Parathyroid adenoma (tissue), 2 donors: ENCODE results near the gene ADISSP.

Experiments used
- H2AFZ ChIP-seq: fragments of 300-600 bp; sonication (generic); one replicate; pipeline ENCODE4 v1.7.0; 2017; ENCODE audit warnings: antibody characterized with exemption, mild to moderate bottlenecking
- H3K27ac ChIP-seq: fragments of 300-600 bp; sonication (generic); one replicate; pipeline ENCODE4 v1.7.0; 2017
- H3K27me3 ChIP-seq: fragments of 300-600 bp; sonication (generic); one replicate; pipeline ENCODE4 v1.7.0; 2017; ENCODE audit warnings: low read length; ENCODE audit not compliant: control insufficient read depth, insufficient read depth
- H3K36me3 ChIP-seq: fragments of 300-600 bp; sonication (generic); one replicate; pipeline ENCODE4 v1.7.0; 2017; ENCODE audit warnings: low read length; ENCODE audit not compliant: control insufficient read depth, insufficient read depth
- H3K4me1 ChIP-seq: fragments of 300-600 bp; sonication (generic); one replicate; pipeline ENCODE4 v1.7.0; 2017; ENCODE audit warnings: control low read depth
- H3K4me2 ChIP-seq: fragments of 300-600 bp; sonication (generic); one replicate; pipeline ENCODE4 v1.7.0; 2017; ENCODE audit warnings: low read length
- H3K4me3 ChIP-seq: fragments of 300-600 bp; sonication (generic); one replicate; pipeline ENCODE4 v1.7.0; 2017; ENCODE audit warnings: low read depth, low read length
- H3K79me2 ChIP-seq: fragments of 300-600 bp; sonication (generic); one replicate; pipeline ENCODE4 v1.7.0; 2017; ENCODE audit warnings: control low read depth
- H3K9ac ChIP-seq: fragments of 300-600 bp; sonication (generic); one replicate; pipeline ENCODE4 v1.7.0; 2017; ENCODE audit warnings: mild to moderate bottlenecking
- H3K9me3 ChIP-seq: fragments of 300-600 bp; sonication (generic); one replicate; pipeline ENCODE4 v1.7.0; 2017; ENCODE audit warnings: low read length; ENCODE audit not compliant: control insufficient read depth
- TF ChIP-seq, protein P1 (sequence below): fragments of 300-600 bp; sonication (generic); IDR thresholded peaks from one replicate; pipeline ENCODE4 v1.7.0; 2017; ENCODE audit warnings: antibody characterized with exemption, mild to moderate bottlenecking
- donor health status: primary hyperparathyroidism.

The ADISSP gene

GRCh38 chr20:3741836-3742458 lies 25.6 kb downstream of the ADISSP start:
- Histone ChIP-seq H2AFZ (no peak overlapping the region), H3K36me3 (no peaks in the 10 kb centered on the region), H3K9me3 (no peaks in the 10 kb centered on the region), H3K4me2 (no peak overlapping the region), H3K27ac (no peak overlapping the region), H3K9ac (no peak overlapping the region), H3K4me3 (no peak overlapping the region), H3K4me1 (peaks cover 44% of the 10 kb centered on the region), H3K79me2 (no peaks in the 10 kb centered on the region), H3K27me3 (no peaks in the 10 kb centered on the region)
- TF ChIP-seq, protein P1, sequence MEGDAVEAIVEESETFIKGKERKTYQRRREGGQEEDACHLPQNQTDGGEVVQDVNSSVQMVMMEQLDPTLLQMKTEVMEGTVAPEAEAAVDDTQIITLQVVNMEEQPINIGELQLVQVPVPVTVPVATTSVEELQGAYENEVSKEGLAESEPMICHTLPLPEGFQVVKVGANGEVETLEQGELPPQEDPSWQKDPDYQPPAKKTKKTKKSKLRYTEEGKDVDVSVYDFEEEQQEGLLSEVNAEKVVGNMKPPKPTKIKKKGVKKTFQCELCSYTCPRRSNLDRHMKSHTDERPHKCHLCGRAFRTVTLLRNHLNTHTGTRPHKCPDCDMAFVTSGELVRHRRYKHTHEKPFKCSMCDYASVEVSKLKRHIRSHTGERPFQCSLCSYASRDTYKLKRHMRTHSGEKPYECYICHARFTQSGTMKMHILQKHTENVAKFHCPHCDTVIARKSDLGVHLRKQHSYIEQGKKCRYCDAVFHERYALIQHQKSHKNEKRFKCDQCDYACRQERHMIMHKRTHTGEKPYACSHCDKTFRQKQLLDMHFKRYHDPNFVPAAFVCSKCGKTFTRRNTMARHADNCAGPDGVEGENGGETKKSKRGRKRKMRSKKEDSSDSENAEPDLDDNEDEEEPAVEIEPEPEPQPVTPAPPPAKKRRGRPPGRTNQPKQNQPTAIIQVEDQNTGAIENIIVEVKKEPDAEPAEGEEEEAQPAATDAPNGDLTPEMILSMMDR, result no peak

DNA sequence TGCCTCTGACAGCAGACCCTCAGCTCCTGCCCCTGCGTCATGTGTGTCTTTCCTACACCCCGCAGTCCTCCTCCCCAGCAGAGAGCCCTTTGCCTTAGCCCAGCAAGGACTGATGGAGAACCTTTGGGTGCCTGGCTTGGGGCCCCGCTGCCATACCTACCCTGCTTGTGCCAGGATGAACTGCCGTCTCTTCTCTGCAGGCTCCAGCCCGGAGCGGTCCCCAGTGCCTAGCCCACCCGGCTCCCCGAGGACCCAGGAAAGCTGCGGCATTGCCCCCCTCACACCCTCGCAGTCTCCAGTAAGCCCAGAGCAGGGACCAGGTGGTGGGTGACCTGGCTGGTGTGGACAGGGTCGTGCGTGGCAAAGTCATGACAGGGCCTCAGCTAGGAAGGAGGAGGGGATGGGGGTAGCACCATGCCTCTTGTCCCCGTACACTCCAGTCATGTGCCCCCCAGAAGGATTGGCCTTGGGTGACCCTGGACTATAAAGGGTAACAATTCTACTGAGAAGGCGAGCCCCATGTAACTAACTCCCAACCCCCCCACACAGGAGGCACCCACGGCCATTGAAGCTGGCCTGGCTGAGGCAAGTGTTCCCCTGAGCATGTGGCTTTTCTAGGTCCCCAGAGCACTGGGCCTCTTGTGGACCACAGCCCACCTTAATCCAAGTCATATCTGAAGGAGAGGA lies 26.8 kb downstream of the ADISSP start:
- H3K27ac ChIP-seq, result peak overlapping the region; percentile 42
- no peak overlapping the region for H3K4me3 ChIP-seq
- peaks cover 41% of the 10 kb centered on the region for H3K4me1 ChIP-seq

GRCh38 chr20:3739926-3740451 lies 27.6 kb downstream of the ADISSP start:
- Histone ChIP-seq H3K4me3 (no peak overlapping the region), H3K79me2 (no peaks in the 10 kb centered on the region), H2AFZ (peak overlapping the region; percentile 79), H3K9me3 (no peaks in the 10 kb centered on the region), H3K27me3 (no peaks in the 10 kb centered on the region), H3K4me2 (no peak overlapping the region), H3K36me3 (no peaks in the 10 kb centered on the region), H3K27ac (peak overlapping the region; percentile 42), H3K9ac (no peak overlapping the region), H3K4me1 (peaks cover 36% of the 10 kb centered on the region)
- TF ChIP-seq, protein P1, result no peak

More for the DNA sequence above, 26.8 kb downstream of the ADISSP start:
- H3K36me3 ChIP-seq, result no peaks in the 10 kb centered on the region
- no peak overlapping the region for H3K9ac ChIP-seq
- H3K9me3 ChIP-seq, result no peaks in the 10 kb centered on the region
- TF ChIP-seq, protein P1, result no peak
- no peaks in the 10 kb centered on the region for H3K79me2 ChIP-seq
- H3K4me2 ChIP-seq, result no peak overlapping the region
- no peak overlapping the region for H2AFZ ChIP-seq
- H3K27me3 ChIP-seq, result no peaks in the 10 kb centered on the region

DNA sequence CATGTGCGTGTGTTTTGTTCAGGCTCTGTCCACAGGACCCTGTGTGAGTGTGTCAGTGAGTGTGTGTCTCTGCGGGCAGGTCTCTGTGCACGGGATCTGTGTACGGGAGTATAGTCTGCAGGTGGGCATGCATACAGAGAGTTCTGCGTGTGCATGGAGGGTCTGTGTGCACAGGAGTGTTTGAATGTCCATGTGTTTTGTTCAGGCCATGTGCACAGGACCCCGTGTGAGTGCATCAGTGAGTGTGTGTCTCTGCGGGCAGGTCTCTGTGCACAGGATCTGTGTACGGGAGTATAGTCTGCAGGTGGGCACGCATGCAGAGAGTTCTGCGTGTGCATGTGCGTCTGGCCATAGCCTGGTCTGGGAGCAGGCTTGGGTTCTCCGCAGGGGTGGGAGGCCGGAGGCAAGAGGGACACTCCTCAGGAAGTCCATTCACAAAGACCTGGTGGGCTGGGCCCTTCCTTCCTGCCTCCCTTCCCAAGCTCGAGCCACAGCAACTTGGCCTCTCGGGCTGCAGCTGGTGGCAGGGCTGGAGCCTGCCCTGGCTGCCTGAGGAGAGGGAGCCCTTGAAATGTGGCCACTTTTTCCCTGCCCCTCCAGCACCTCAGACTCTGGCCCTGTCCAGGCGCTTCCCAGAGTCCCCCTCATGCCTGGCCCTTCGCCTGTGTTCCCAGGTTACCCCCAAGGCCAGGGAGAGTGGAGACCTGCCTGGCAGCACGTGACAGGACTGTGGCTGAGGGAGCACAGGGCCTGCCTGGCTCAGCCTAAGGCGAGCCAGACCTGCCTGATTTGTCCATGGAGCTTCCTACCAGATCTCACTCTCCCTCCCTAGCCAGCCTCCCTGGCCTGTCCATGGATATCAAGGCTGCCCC lies 28.3 kb downstream of the ADISSP start:
- Histone ChIP-seq H3K4me2 (no peak overlapping the region), H3K27me3 (no peaks in the 10 kb centered on the region), H3K79me2 (no peaks in the 10 kb centered on the region), H3K9ac (no peak overlapping the region), H3K9me3 (no peaks in the 10 kb centered on the region), H3K4me3 (no peak overlapping the region), H3K27ac (peak overlapping the region; percentile 42), H3K36me3 (no peaks in the 10 kb centered on the region), H3K4me1 (peaks cover 31% of the 10 kb centered on the region), H2AFZ (peak overlapping the region; percentile 79)
- TF ChIP-seq, protein P1, result no peak
